Activated CD4-positive, alpha-beta memory T cell treated with anti-CD3 and anti-CD28 coated beads, Interleukin-2, amount 10 ng/mL, durations not matched to agents 7 days and 5 days (primary cell): ENCODE data around the gene RAI14. TPM values are rescaled to one million over a fixed set of nuclear protein-coding genes. Genes with fewer than 3 reads are reported as not detected.

Experiments
- CTCF ChIA-PET: fragments of 350-600 bp; sonication (Branson Sonifier 250); formaldehyde crosslinking; loops from one replicate; lab custom pipeline; 2021; ENCODE audit warnings: antibody characterized with exemption, inconsistent platforms; lab: Charles Lee
- POLR2A ChIA-PET: fragments of 350-600 bp; sonication (Branson Sonifier 250); formaldehyde crosslinking; loops from one replicate; lab custom pipeline; 2021; ENCODE audit warnings: antibody characterized with exemption; lab: Charles Lee
- DNase-seq: peaks from one replicate; pipeline ENCODE4 v3.0.0-alpha.2; 2020
- H3K27ac Mint-ChIP-seq: one replicate; pipeline ENCODE4 v1.8.0; 2021; ENCODE audit warnings: mild to moderate bottlenecking, mixed read lengths
- H3K27me3 Mint-ChIP-seq: one replicate; pipeline ENCODE4 v1.8.0; 2021; ENCODE audit warnings: mixed read lengths
- H3K36me3 Mint-ChIP-seq: one replicate; pipeline ENCODE4 v1.8.0; 2021; ENCODE audit warnings: low read depth, mixed read lengths
- H3K4me1 Mint-ChIP-seq: one replicate; pipeline ENCODE4 v1.8.0; 2021; ENCODE audit warnings: mixed read lengths
- H3K4me3 Mint-ChIP-seq: one replicate; pipeline ENCODE4 v1.8.0; 2021; ENCODE audit warnings: mild to moderate bottlenecking, mixed read lengths
- H3K9me3 Mint-ChIP-seq: one replicate; pipeline ENCODE4 v1.8.0; 2021; ENCODE audit warnings: mixed read lengths
- total RNA-seq, 2 experiments: library from RNA; stranded (reverse); gene quantifications; one replicate each; pipeline ENCODE4 v1.2.3, GENCODE V29; 2021

RAI14 gene
- total RNA-seq, 2 experiments from 2014 or later: 0.76 to 1.0 TPM

- Mint-ChIP-seq H3K4me3 (no peak overlapping the region), H3K27ac (no peak overlapping the region), H3K36me3 (no peaks in the 10 kb centered on the region), H3K4me1 (no peaks in the 10 kb centered on the region), H3K9me3 (no peaks in the 10 kb centered on the region), H3K27me3 (no peaks in the 10 kb centered on the region)
- POLR2A ChIA-PET: no interaction called here
- no peak for DNase-seq
- CTCF ChIA-PET: no interaction called here
These were observed 213.1 kb downstream of the RAI14 start for GRCh38 chr5:34869256-34869655.

DNA sequence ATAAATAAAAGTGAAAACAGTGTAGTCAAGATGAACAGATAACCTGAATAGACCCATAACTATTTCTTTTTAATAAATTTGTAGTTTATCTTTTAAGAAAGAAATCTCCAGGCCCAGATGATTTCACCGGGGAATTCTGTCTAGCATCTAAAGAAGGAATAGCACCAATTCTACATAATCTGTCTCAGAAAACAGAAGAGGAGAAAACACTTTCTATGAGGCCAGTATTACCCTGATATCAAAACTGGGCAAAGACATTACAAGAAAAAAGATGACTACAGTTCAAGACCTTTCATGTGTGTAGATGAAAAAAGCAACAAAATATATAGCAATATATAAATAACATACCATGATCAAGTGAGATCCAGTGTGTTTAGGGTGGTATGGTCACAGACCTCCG, 214.3 kb downstream of the RAI14 start:
- CTCF ChIA-PET: no interaction called here
- H3K4me3 Mint-ChIP-seq: no peak overlapping the region
- H3K27me3 Mint-ChIP-seq: peaks cover 2% of the 10 kb centered on the region

DNA sequence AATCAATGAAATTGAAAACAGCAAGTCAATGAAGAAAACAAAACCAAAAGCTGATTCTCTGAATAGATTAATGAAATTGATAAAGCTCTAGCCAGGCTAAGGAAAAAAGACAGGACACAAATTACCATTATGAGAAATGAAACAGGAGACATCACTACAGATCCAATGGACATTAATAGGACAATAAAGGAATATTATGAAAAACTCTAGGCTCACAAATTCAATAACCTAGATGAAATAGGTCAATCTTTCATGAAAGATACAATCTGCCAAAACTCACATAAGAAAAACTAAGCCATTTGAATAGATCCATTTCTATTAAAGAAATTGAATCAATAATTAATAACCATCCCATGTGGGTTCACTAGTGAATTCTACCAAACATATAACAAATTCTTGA, 220.1 kb downstream of the RAI14 start:
- ChIA-PET POLR2A (no interaction called here), CTCF (no interaction called here)
- Mint-ChIP-seq H3K27me3 (peaks cover 9% of the 10 kb centered on the region), H3K4me3 (no peak overlapping the region), H3K4me1 (no peaks in the 10 kb centered on the region), H3K36me3 (no peaks in the 10 kb centered on the region), H3K27ac (no peak overlapping the region), H3K9me3 (peaks cover 1% of the 10 kb centered on the region)
- no peak for DNase-seq

More for the DNA sequence above, 214.3 kb downstream of the RAI14 start:
- H3K4me1 Mint-ChIP-seq: no peaks in the 10 kb centered on the region
- no peak for DNase-seq
- no peak overlapping the region for H3K27ac Mint-ChIP-seq
- POLR2A ChIA-PET: no interaction called here
- H3K36me3 Mint-ChIP-seq: no peaks in the 10 kb centered on the region
- no peaks in the 10 kb centered on the region for H3K9me3 Mint-ChIP-seq

DNA sequence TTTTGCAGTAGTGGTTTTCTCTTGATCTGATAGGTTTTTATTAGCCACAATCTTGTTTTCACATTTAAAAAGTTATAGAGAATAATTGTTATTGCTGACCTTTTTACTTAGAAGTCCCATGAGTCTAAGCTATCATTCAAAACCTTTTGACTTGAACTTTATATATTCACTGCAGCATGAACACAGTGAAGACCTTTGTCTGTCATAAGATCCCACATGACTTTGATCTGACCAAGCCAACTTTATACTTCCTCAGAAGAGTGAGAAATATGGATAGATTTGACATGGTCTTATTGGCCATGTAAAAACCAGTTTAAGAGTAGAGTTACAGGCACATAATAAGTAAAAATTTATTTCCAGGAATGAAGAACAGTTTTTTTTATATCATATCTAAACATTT, 225.1 kb downstream of the RAI14 start:
- no peak overlapping the region for H3K4me3 Mint-ChIP-seq
- DNase-seq: no peak
- no peaks in the 10 kb centered on the region for H3K4me1 Mint-ChIP-seq
- no peak overlapping the region for H3K27ac Mint-ChIP-seq
- H3K36me3 Mint-ChIP-seq: no peaks in the 10 kb centered on the region
- peaks cover 14% of the 10 kb centered on the region for H3K27me3 Mint-ChIP-seq
- H3K9me3 Mint-ChIP-seq: peaks cover under 1% of the 10 kb centered on the region
- CTCF ChIA-PET: no interaction called here
- POLR2A ChIA-PET: no interaction called here

Other genes starting within 250 kb of the RAI14 start
- not detected for gene TTC23L, start 182.8 kb downstream of the RAI14 start, total RNA-seq